HG02938 (cell line): ENCODE data around the gene THNSL1.

Source experiments
- ATAC-seq: cut with Tn5 transposase; IDR thresholded peaks from one replicate; pipeline ENCODE4 v1.9.1; 2021; ENCODE audit warnings: mild to moderate bottlenecking, moderate library complexity; ENCODE audit not compliant: unreplicated experiment

The THNSL1 gene

DNA sequence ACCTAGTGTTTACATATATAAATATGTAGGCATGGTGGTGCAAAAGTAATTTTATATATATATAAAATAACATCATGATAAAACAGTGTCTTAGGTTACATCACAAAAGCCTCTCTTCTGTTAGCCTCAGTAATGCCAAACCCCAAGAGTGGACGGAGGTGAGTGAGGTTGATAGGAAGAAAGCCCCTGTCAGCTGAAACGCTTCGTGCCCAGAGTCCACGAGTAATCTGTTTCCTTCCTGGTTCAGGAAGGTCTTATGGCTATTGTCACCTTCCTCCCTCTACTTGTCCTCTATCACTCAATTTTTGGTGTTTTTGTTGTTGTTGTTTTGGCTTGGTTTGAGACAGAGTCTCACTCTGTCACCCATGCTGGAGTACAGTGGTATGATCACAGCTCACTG is 41.5 kb downstream of the THNSL1 start:
- no peak for ATAC-seq

DNA sequence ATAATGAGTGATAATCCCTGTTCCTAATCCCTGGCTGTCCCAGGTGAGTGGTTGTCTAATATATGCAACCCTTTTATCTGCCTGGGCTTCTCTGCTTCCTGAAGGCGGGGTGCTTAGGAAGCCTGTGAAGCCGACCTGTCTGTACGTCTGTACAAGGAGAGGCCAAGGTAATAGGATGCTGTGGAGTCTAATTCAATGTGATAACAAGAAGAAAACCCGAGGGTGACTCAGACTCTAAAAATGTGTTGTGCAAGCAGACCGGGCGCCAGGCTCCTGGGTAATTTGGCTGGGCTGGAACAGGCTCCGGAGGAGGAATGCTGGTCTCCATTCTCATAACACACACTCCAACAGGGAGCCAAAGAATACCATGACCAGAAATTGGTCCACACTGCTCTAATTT is 43.6 kb downstream of the THNSL1 start:
- no peak for ATAC-seq

DNA sequence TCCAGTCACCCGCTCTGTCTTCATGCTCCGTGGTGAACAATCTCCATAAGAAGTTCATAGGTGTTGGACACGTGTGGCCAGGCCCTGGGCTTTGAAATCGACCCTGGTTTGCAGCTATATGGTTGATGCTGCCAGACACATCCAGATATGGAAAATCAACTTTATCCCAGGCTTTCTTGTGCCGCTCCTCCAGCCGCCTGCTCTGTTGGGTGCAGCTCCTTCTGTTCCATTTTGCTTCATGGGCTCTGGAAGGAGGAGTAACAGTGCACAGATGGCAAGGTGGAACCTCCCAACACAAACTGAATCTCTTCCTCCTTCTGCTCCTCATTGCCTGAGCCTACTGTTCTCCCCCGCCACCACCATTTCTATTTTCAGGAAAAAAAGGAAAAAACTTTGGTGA is 44.7 kb downstream of the THNSL1 start:
- no peak for ATAC-seq

DNA sequence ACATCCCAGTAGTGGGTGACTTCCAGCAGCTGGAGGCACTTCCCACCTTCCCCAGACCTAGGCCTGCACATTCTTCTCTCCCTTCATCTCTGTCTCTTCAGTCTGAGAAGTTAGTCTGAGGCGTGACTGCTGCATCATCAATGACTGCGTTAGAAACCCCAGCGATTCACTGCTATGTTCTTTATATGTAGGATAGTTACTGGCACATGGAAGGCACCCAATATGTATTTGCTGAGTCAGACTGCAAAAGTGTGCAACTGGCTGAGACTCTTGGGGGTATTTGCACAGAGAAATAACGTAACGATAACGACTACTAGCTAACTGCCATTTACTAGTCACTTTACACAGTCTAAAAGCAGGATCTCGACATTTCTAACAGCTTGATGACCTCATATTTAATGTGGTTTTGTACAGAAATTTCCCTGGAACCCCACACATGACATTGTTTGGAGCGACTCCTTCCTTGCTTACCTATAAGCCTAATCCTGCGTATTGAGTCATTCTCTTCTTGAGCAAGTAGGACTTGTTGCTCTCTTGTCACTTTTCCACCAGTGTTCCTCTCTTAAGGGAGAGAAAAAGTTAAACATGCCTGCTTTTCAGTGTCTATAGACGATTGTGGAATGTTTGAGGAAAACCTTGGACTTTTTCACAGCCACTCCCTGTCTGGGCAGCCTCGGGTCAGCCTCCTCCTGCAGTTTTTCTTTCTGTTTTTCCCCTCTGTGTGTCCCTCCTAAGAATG is 45.5 kb downstream of the THNSL1 start:
- ATAC-seq: no peak

DNA sequence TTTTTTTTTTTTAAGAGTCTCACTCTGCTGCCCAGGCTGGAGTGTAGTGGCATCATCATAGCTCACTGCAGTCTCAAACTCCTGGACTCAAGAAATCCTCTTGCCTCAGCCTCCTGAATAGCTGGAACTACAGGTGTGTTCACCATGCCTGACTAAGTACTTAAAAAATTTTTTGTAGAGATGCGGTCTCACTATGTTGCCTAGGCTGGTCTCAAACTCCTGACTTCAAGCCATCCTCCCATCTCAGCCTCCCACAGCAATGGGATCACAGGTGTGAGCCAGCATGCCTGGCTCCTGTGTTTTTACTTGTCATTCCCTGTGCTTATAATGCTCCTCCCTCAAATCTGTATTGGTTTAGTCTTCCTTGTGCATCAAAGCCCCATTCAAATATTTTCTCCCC is 46.7 kb downstream of the THNSL1 start:
- no peak for ATAC-seq

DNA sequence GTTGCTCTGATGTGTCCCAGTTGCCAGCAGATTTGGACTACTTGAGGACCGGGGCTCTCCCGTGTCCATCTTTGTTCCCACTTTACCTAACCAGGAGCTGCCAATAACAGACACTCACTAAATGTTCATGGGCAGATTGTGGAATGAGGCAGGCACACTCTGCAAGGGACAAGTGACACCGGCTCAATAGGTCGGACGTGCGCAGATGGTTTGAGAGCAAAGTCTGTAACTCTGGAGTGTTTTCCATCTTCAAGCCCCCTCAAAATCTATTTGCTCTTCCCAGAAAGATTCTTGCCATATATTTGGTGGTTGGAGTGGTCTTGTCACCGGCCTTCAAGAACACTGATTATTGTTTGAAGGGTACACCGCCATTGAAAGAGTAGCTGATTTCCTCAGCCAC is 47.2 kb downstream of the THNSL1 start:
- ATAC-seq: no peak

DNA sequence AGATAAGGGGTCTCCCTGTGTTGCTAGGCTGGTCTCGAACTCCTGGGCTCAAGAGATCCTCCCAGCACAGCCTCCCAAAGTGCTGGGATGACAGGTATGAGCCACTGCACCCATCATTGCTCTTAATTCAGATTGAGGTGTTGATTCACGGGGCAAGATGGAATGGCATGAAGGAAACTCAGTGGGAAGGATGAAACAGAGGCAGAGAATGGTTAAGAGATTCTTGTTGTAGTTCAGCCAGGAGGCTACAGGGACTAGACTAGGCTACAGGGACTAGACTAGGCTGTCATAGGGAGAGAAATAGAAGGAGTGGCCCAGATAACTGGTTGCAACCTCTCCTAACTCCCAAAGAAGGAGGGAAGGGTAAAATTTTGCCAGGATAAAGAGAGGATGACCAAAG is 48.0 kb downstream of the THNSL1 start:
- no peak for ATAC-seq

DNA sequence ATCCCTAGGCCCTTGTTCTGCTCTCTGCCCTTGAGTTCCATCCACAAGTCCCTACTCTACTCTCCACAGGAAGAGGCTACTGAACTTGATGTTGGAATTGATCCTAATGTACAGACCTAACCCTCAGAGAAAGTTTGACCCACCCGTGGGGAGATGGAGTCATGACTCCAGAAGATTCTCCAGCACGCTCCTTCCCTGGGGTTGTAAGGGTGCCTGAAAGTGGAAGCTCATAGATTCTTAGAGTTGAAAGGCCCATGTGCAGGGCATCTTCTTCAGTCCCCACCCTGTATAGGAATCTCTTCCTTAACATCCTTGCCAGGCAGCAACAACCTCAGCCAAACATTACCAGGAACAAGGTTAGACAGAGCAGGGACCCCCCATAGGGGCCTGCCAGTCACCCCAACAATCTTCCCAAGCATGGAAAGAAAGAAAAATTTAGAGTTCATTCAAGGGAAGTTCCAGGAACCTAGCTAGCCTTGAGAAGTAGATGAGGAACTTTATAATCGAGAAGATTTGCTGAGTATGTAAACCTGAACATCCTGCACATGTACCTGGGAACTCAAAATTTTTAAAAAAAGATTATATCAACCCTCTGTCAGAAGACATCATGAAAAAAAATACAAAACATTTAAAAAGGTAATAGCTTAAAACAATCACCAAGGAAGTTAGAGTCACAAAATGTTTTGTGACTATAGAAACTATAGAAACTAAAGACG is 49.5 kb downstream of the THNSL1 start:
- no peak for ATAC-seq

DNA sequence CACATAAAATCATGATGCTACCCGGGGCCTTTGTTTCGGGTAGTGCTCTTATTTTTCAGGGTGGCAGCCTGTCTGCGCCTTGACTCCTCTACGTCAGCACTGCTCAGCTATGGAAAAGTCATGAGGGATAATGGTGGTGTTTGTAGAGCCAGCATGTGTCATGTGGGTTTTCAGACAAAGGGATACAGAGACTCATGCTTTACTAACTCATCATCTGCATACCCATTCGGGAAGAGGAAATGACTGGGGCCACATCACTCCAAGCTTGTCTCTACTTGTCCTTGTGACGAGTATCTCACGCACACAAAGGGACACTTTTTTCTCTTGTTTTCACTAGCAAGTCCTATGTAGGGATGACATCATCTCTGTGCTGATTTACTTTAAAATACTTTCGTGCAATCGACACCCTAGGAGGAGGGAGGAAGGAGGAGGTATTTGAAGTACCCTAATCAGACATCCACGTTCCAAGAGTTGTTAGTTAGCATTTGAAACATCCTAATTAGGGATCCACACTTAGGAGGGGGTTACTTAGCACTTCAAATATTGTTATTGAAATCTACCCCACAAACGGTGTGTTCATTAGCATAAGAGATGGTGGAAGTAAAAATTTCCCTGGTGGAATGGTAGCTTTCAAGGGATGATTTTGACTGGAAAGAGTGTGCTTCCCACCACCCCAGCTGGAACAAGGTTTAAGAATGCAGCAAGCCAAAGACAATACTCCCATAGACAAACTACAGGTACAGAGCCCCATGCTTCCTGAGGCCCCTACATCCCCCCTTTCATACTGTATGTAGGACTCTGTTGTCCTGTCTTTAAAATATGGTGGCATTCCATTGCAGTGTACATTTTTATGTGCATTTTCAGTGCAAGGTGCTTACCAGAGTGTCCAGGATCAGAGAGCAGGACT is 52.0 kb downstream of the THNSL1 start:
- ATAC-seq: no peak

DNA sequence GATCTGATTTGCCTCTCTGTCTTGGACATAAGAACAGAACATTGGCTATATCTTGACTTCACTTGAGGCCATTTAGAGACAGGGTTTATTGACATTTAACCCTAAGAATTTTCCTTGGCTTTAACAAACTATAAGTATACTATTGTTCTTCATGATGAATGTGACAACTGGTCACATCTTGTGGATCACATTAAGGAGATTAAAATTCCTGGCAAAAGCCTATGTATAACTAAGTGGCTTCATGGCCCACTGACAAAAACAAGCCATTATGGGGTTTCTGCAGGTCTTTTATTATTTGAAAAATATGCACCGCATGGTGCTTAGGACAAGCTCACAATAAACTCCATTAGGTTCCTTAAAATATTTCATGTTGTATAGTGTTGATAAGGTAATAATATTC is 54.8 kb downstream of the THNSL1 start:
- no peak for ATAC-seq

DNA sequence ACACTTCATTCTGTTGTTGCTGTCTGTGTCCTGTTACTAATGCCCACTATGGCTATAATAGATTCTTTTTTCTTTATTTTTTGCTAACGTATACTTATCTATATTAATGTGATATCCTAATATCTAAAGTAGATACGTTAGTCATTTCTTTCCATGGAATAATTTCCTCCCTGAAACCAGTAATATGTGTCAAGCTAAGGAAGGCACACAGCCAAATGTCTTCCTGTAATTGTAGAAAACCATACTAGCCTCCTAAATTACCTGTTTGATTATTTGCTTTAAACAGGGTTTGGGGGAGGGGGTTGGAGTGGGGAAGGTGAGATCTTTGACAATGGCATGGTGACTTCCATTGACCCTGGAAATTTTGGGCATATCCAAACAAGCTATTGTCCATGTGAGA is 56.4 kb downstream of the THNSL1 start:
- no peak for ATAC-seq

DNA sequence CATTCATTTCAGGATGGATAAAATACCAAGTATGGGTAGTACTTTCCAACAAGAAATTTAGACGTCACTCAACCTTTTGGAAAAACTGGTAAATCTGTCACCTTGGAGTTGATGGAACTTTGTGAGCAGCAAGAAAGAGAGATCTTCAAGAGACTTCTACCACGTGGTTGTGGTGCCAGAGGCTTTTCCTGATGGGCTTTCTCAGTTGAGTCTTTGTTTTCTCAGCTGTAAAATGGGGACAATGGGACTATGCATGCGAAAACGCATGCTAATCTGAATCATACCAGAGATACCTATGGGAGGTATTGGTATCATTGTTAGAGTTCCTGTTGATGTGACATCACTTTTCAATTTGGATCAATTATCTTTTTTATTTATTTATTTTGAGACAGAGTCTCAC is 59.4 kb downstream of the THNSL1 start:
- ATAC-seq: no peak
